Cerebellar cortex (tissue), 1 donor: Measurements from ENCODE around the gene MYCBP2.
"Not testable (repeated sequence)": the region's sequence is repeated elsewhere in the genome, so short reads cannot be mapped to it uniquely, and the experiment has no call there.

ENCODE experiments used
- DNase-seq: peaks from one replicate; pipeline ENCODE4 v3.0.0-alpha.2; 2015; ENCODE audit warnings: low spot score

MYCBP2 gene

DNA sequence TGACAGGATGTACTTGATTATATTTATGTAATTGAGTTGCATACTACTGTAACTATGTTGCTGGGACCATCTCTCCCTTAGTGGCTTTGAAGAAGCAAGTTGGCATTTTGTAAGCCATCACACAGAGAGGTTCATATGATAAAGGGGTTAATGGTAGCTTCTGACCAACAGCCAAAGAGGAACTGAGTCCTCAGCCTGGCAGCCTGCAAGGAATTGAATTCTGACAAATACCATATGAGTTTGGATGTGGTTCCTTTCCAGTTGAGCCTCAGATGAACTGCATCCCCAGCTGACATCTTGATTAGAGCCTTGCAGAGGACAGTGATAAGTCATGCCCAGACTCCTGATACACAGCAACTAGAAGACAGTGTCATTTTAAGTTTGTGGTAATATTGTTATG lies 8.6 kb upstream of the MYCBP2 start:
- no peak for DNase-seq

DNA sequence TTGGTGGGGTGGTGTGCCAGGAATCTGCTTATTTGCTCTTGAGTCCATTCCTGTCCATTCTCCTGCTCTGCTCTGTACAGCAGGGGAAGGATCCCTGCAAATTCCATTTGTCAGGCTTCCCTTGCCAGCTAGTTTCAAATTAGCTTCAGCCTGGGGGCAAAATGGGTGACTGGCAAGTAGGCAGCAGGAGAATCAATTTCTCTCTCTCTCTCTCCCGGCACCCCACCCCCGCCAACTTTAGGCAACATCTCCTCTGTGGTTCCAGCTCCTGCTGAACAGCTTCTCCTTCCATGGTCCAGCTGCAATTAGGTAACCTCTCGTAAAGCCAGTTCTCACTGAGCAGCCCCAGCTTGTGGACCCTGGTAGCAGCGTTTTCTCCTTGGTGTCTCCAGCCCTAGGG lies 6.7 kb upstream of the MYCBP2 start:
- no peak for DNase-seq

- no peak for DNase-seq
Measured at GRCh38 chr13:77331421-77331820, 4.5 kb upstream of the MYCBP2 start.

DNA sequence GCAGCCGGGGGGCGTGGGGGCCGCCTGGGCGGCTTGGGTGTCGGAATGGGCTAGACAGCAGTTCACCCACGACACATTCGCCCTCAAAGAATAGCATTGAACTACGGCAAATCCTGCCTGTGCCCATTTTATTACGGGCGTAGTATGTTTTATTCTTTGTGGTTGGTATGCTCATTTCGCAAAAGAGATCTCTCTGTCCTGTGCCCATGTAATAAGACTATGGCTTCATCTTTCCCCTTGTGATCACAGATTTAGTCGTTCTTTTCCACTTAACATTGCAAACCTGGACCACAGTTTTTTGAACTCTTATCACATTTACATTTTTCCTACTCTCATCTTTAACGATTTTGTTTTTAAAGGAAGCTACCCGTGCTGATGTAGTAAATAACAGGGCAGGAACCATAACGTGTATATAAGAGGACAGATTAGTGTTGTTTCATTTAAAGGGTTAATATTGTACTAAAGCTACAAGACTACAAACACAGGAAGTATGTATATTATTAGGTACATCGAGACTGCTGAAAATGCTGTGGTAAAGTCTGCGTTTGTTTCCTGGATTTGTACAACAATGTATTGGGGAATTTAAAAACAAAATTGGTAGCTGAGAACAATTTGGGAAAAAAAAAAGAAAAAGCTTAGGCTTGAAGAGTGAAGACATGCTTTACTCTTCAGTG lies 3.2 kb upstream of the MYCBP2 start:
- DNase-seq, result peak; percentile 66

DNA sequence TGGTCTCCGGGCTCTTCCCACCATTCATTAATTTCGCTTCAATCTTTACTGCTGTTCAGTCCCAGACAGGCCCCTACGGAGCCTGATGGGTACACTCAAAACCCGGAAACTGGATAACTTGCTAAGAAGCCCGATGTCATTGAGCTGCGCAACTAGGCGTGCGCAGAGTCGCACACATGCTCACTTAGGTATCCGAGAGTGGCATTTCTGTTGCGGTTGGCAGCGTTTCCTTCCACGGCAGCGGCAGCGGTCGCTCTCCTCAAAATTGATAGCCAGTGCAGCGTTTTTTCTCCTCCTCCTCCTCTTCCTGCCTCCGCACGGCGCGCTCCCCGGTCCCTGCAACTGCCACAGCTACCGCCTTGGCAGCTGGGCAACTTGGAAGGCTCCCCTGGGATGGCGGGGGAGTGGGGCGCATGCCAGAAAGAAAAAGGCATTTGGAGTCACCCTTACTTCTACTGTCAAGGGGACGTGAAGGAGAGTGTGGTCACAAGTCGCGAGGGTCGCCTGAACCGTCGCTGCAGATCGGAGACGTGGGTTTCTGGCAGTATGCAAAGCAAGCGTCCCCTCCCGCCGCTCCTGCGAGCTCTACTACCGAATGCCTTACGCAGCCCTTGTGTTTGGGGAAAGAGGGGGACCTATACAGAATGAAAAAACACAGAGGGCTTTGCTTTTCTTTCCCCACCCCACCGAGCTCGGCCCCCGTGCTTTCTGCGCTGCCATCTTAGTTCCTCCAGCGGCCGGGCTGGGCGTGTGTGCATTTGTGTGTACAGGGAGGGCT lies 2.4 kb upstream of the MYCBP2 start:
- peak; percentile 97 for DNase-seq

DNA sequence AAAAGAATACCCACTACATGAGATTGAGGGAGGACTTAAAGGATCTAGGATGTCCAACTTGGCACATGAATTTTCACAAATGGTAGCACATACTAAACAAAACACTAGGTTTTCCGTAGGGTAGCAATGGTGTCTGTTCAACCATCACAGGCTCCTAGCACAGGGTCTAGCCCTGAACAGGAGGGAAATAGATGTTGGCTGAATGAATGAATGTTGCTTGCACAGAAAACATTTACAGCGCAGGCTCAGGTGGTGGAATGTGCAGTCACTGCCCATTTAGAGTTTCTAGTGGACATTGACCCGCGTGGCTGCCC lies 1.9 kb upstream of the MYCBP2 start:
- no peak for DNase-seq

DNA sequence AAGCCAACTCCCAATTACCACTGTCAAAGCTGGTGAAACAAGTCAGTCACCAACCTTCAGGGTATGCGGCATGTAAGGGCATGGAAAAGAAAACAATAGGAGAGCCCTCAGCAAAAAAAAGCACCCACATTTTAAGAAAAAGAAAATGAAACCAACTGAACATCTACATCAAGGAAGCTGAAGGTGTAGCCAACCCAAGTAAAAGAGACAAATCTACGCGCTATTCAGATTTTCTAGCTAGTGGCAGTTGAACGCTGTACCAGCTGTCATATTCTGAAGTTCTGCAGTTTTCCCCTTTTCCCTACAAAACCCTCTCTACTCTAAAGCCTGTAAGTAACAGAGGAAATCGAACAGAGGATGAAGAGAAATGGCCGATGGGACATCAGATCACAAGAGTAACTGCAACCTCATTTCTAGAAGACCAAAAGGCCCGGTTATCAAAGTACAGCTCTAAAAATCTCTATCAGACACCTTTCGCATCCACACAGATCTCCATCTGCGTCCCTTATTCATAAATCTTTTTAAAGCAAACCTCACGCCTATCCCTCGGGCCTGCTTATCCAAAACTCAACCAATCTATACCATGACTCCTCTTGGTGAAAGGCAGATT lies 1.4 kb downstream of the MYCBP2 start:
- peak; percentile 64 for DNase-seq

DNA sequence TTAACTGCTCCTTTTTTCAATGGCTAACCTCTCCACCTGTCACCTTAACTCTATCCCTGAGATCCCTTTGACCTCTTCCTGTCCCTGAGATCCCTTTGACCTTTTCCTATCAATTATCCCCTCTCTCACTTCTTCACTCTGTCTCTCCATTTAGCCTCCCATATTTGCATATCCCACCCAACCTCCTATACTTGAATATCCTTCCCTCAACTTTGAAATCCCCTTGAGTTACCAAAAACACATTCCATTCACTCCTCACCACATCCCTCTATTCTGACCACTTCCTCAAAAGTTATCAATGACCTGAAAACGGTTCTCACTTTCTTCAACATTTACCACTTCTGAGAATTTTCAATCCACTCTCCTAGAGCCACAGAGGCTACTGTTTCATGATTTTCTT lies 3.0 kb downstream of the MYCBP2 start:
- no peak for DNase-seq

DNA sequence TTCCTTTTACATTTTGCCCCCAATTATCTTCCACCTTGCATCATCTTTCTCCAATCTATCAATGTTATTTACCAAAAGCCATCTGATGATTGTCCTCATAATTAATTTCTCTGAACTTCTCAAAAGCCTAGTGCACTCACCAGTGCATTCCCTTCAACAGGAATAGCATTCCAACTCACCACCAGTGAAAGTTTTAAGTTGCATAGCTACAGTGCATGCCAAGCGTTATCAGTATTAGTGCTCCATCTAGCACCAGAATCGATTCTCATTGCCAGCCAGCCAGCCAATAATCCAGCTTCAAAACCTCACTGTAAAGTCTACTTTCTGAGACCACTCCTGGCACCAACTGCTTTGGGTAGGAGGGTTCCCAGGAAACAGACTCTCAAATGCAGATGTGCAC lies 7.4 kb downstream of the MYCBP2 start:
- no peak for DNase-seq

DNA sequence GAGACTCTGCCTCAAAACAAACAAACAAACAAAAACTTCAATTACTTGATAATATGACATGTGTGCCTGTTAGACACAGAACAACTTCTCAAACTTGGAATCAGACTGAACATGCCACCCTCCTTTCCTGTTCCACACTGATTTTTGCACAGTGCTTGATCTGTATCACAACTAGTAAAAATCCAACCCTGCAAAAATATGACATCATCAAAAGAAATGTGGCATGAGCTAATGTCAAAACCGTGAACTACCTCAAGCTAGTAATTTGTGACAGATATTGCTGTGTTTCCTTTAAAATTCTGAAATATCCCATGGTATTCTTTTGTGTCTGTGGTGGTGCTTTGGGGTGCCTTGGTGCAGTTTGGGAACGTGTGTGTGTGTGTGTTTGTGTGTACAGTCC lies 8.2 kb downstream of the MYCBP2 start:
- no peak for DNase-seq

DNA sequence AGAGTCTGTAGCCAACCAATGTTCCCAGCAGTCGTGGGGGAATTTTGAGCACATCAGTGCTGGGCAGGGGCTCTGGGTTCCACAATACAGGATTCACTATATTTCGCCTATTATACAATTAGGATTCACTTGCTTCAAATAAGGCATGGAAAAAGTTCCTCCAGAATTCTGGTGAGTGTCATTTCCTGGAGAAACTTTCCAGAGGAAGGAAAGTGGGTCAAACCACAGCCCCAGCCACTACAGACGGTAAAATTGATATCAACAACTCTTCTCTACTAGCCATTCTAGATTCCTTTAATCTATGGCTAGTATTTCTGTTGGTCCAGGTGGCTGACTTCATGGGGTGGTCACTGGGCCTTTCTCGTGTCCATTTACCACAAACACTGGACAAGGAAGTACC lies 10.5 kb downstream of the MYCBP2 start:
- DNase-seq, result no peak

- not testable (repeated sequence) for DNase-seq
Measured at GRCh38 chr13:77315509-77315908, 11.4 kb downstream of the MYCBP2 start.

DNA sequence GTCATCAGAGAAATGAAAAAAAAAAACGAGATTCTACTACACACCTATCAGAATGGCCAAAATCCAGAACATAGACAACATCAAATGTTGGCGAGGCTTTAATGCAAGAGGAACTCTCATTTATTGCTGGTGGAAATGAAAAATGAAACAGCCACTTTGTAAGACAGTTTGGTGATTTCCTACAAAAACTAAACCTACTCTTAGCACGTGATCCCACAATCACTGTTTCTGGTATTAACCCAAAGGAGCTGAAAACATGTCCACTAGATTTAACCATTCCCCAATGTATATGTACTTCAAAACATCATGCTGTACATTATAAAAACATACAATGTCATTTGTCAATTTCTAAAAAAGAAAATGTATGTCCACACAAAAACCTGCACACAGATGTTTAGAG lies 13.0 kb downstream of the MYCBP2 start:
- DNase-seq, result no peak

DNA sequence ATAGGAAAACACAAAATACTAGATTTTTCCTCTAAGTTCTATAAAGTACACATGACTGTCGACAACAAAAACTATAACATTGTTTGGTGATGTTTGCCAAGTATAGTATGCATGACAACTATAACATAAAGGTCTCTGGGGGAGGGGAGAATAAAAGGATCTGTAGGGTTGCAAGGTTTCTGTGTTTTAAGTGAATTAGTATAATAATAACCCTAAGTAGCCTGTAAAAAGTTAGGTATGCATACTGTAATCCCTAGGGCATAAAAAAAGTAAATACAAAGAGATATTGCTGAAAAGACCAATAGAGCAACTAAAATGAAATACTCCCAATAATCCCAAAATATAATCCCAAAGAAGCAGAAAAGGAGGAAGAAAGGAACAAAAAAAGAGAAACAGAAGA lies 14.6 kb downstream of the MYCBP2 start:
- no peak for DNase-seq

GRCh38 chr13:77310579-77311279 lies 16.2 kb downstream of the MYCBP2 start:
- no peak for DNase-seq

DNA sequence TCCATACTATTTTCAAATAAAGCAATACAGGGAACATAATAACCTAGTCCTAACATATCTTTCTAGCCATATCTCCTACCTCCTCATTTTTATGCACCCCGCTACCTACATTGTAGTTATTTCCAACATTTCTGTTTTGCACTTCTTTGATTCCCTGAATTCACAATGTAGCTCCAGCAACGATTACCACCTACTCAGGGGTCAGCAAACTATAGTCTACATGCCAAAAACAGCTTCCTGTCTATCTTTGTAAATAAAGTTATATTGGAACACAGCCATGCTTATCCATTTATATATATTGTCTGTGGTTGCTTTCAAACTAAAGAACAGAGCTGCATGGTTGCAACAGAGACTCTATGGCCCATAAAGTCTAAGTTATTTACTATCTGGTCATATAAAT lies 16.7 kb downstream of the MYCBP2 start:
- DNase-seq, result no peak

GRCh38 chr13:77309254-77309653 lies 17.6 kb downstream of the MYCBP2 start:
- DNase-seq, result no peak

GRCh38 chr13:77306458-77306857 lies 20.4 kb downstream of the MYCBP2 start:
- no peak for DNase-seq

- no peak for DNase-seq
Measured at GRCh38 chr13:77305266-77305665, 21.6 kb downstream of the MYCBP2 start.

GRCh38 chr13:77300176-77301037 lies 26.5 kb downstream of the MYCBP2 start:
- DNase-seq, result no peak

- no peak for DNase-seq
Measured at GRCh38 chr13:77299587-77299986, 27.3 kb downstream of the MYCBP2 start.

DNA sequence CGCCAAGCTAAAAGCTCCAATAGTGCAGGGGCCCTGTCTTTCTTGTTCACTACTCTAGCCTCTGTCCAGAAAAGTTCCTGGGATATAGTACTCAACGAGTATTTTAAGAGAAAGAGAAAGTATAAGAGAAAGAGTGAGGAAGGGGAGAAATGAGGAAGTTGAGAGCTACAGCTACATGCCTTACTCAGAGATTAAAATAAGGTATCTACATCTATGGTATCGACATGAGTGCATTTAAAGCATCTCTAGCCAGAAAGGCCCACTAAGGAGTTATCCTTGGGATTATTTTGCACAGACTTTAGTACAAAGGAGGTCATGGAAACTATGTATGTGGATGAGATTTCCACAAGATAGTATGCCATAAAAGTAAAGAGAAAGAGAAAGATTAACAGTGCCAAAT lies 28.5 kb downstream of the MYCBP2 start:
- no peak for DNase-seq
